RKO (cell line): ENCODE data around the gene PTCH2.
"Not testable (repeated sequence)": the region's sequence is repeated elsewhere in the genome, so short reads cannot be mapped to it uniquely, and the experiment has no call there.

Source experiments
- DNase-seq: peaks from one replicate; pipeline ENCODE4 v3.0.0-alpha.2; 2016; ENCODE audit warnings: low spot score

The PTCH2 gene

DNA sequence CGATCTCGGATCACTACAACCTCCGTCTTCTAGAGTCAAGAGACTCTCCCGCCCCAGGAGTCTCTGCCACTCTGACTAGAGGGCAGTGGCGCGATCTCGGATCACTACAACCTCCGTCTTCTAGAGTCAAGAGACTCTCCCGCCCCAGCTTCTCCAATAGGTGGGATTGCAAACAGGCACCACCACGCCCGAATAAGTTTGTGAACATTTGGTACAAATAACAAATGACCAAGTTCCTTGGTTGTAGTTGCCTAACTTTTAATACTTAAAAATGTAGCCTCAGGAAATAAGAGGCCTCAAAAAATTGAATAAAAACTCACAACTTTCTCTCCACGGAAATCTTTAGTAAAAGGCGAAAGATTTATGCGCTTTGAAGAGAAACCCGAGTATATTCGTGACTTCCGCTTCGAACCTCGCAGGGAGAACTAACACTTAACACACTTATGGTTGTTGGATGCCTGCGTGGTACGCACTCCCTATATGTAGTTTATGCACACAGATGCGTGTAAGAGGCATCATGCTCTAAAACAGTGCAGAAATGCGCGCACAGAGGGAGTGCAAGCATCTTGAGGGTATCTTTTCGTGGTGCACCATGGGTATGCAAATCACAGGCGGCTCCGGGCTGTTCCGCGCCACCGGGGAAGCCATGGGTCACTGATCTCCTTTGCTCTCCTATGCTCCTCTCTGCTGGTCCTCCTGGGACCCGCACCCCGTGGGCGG, 23.3 kb downstream of the PTCH2 start:
- DNase-seq: peak; percentile 96

DNA sequence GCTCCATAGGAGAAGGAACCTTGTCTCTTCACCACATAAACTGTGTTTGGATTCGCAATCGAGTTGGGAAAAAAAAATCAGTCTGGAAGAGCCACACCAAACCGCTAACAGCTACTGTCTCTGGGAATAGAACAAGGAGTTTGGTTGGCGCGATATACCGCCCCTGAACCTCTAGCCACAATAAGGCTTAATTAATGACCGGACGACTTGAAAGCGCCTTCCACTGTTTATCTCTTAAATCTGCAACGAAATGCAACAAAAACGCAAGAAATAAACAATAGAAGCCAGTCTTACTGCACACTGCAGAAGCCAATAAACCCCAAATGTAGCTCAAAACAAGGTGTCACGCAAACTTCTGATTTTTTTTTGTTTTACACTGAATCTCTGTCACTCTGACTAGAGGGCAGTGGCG, 23.9 kb downstream of the PTCH2 start:
- no peak for DNase-seq

DNA sequence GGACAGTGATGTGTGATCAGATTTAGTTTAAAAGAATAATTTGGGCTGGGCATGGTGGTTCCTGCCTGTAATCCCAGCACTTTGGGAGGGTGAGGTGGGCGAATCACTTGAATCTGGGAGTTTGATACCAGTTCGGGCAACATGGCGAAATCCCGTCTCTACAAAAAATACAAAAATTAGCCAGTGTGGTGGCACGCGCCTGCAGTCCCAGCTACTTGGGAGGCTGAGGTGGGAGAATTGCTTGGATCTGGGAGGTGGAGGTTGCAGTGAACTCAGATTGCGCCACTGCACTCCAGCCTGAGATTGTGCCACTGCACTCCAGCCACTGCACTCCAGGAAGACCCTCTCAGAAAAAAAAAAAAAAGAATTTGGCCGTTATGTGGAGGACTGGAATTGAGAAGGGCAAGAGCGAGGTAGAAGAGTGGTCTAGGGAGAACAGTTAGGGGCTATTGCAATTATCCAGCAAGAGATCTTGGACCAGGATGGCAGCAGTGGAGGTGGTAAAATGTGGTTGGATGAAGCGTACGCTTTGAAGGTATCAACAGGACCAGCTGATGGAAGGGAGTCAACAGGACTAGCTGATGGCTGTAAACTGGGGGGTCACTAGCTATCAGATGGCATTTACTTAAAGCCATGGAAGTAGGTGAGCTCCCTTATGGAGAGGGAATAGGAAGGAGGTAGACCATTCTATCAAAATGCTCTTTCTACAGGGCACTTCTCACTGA, 25.1 kb downstream of the PTCH2 start:
- DNase-seq: no peak

DNA sequence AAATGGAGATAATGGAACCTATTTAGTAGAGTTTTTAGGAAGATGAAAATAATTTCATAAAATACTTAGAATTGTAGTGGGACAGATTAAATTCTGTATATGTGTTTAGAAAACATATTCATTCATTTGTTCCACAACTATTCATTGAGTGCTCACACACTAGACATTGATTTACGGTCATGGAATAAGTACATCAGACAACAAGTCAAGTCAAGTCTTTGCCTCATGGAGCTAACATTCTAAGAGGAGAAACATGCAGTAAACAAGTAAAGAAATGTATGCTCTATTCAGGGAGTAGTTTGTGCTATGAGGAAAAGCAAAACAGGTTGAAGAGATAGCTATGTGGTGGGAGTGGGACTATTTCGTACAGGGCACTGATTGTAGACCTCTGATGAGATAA, 25.7 kb downstream of the PTCH2 start:
- DNase-seq: no peak

DNA sequence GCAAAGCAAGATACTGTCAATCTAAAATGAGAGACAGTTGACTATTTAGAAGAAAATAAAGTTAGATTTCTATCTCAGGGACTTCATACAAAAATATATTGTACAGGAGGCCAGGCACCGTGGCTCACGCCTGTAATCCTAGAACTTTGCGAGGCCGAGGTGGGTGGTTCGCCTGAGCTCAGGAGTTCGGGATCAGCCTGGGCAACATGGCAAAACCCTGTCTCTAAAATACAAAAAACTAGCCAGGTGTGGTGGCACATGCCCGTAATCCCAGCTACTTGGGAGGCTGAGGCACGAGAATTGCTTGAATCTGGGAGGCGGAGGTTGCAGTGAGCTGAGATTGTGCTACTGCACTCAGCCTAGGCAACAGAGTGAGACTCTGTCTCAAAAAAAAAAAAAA, 27.1 kb downstream of the PTCH2 start:
- not testable (repeated sequence) for DNase-seq

DNA sequence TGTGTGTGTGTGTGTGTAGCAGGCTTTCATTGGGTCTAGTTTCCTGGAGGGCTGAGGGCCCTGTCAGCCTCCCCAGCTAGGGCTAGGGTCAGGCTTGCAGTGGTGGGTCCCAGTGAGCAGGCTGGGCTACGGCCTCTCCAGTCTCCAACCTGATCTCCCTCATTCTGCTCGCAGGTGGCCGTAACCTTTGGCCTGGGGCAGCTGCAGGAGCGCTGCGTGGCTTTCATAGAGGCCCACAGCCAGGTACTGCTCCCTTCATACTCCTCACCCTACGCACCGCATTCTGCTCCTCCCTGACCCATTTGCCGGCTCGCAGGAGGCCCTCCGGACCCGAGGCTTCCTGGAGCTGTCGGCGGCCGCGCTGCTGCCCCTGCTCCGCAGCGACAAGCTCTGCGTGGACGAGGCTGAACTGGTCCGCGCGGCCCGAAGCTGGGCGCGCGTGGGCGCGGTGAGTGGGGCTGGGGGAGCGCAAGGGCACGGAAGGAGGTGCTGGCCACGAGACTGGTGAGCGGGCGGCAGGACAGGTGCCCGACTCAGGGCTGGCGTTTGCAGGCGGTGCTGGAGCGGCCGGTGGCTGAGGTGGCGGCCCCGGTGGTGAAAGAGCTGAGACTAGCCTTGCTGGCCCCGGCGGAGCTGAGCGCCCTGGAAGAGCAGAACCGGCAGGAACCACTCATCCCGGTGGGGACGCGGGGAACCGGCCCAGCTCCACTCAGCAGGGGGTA, 30.1 kb downstream of the PTCH2 start:
- no peak for DNase-seq

DNA sequence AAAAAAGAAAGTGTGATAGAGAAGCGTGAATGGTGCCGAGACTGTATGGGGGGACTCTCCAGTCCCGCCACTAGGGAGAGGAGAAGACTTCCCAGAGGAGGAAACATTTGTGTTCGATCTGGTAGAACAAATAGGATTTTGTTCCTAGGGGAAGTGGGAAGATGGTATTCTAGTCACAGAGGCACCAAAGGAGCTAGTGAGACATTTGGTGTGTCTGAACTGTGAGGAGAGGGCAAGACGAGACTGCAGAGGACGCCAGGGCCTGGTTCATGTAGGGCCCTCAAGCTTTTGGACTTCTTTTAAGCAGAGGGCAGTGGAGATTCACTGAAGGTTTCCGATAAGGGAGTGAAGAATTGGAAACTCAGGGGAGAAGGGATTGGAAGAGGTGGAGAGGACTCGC, 31.8 kb downstream of the PTCH2 start:
- DNase-seq: no peak

DNA sequence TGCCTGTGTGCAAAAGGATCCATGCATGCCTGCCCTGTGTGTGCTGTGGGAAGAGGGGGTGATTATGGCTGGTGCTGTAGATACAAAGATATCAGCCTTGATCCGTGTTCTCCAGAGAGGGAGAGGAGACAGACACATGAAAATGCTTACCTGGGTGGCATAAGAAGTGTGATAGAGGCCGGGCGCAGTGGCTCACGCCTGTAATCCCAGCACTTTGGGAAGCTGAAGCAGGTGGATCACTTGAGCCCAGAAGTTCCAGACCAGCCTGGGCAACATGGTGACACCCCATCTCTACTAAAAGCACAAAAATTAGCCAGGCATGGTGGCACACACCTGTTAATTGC, 32.3 kb downstream of the PTCH2 start:
- not testable (repeated sequence) for DNase-seq

DNA sequence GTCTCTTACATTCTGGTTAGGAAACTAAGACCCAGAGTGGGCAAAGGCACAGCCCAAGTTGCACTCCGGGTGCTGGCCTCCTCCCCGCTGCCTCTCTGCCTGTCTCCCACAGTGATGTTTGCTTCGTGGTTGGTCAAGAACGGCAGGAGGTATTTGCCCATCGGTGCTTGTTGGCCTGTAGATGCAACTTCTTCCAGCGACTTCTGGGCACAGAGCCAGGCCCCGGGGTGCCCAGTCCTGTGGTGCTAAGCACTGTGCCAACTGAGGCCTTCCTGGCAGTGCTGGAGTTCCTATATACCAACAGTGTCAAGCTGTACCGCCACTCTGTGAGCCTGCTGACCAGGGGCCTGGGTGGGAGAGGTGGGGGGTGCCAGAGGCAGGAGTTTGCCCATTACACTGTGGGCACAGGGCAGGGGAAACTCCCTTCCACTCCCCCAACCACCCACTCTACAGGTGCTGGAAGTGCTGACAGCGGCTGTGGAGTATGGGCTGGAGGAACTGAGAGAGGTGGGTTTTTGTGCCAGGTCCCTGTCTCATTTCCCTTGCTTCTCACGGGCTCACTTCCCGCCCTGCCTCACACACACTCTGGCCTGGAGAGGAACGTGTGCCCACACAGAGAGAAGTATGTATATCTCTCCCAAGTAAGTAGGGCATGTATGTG, 32.8 kb downstream of the PTCH2 start:
- DNase-seq: no peak

DNA sequence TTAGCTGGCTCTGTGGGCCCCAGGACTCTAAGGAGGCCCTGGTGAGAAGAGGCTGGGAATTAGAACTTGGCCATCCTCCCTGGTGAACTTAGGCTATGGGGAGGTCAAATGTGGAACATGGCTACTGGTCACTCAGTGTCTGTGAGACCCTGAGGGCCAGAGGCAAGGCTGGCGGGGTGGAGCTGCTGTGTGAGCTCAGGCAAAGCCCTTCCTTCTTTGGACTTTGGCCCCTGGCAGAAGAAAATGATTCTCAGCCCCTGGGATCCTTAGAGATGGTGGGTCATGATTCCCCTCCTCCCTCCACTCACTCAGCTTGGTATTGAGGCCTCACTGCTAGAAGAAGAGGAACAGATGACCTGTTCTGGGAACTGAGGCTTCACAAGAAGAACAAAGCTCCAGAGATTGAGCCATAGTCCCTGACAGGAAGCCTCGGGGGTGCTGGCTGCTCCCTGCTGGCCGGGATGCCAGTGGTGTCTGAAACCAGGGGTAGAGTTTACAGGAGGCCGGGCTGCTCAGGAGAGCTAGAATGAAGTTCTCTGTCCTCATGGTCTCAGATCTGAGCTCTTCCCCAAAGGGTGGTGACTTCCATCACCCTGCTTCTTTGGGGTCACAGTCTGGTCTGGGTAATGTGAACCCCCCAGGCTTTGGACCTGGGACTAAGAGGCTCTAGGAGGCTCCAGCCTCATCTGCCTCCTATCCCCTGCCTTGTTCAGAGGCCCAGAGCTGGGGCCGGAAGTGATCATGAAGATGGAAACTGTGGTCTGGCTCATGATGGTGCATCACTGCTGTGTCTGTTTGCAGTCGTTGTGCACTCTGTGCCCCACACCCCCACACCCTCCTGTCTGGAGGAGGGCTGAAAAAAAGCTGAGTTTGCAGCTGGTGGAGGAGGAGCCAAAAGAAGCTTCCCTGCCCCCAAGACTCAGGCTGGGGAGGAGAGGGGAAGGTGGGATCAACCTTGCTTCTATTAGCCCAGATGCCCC, 33.8 kb downstream of the PTCH2 start:
- no peak for DNase-seq

DNA sequence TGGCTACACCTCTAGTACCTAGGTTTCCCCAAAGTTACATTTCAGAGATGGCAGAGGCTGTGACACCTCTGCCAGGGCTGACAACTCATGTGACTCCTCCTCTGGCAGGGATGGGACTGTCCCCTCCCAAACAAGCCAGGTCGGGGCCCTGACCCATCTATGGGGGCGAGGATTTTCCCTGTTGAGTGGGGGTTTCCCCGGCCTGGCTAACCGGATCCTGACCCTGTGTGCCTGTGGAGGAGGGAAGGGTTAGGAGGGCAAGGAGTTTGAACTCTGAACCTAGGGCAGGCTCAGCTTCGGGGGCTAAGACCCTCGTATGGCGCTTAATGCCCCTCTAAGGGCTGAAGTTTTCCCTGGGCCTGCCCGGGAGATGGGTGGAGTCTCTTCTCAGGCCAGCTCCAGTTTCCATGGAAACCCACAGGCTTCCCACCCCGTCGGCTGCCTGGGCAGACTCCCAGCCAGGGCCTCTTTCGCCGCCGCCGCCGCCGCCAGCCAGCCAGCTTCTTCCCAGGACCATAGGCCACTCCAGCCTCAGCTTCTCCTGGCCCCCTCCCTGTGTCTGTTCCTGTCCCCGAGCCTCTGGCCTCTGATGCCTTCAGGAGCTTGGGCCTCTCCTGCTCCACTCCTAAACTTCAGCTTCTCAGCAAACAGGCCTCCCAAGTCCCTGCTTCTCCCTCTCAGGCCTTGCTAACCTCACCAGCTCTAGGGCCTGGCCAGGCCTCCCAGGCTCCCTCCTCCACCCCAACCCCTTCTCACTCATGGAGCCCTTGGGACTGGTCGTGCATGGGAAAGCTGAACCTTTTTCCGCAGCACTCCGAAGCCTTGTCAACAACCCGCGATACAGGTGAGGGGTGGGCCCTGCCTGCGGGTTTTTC, 34.8 kb downstream of the PTCH2 start, which contains the start of gene BTBD19:
TSS of gene BTBD19 (plus strand) at position 461 of the 875 bp plus-strand sequence. CDS start at position 759, 298 bp downstream.
- DNase-seq: no peak

DNA sequence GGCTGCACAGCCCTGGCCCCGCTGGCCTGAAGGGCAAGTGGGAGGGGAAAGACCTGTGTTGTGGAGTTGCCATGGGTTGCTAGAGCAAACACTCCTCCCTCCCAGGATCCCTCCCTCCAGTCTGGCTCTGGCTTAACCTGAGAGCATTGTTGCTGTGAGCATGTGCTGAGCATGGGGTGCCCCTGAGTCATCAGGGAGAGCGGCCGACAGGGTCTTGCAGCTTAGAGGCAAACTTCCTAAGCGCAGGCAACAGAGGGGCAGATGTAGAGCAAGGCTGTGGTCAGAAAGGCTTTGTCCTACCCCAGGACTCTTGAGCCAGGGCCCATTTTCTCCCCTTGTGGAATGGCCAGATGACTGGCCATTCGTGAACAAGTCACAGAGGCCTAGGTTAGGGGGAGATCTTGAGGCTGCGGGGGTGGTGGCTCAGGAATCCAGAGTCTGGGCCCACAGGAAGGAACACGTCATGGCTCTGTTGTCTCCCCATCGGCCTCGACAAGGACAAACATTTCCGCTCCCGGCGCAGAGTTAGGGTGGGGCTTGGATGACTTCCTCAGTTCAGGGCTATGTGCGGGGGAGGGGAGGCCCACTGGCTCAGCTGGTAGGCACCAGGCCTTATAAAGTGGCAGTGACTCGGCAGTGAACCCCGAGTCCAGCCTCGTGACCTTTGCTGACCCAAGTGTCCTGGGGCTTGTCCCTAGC, 35.5 kb downstream of the PTCH2 start:
- DNase-seq: peak; percentile 87

DNA sequence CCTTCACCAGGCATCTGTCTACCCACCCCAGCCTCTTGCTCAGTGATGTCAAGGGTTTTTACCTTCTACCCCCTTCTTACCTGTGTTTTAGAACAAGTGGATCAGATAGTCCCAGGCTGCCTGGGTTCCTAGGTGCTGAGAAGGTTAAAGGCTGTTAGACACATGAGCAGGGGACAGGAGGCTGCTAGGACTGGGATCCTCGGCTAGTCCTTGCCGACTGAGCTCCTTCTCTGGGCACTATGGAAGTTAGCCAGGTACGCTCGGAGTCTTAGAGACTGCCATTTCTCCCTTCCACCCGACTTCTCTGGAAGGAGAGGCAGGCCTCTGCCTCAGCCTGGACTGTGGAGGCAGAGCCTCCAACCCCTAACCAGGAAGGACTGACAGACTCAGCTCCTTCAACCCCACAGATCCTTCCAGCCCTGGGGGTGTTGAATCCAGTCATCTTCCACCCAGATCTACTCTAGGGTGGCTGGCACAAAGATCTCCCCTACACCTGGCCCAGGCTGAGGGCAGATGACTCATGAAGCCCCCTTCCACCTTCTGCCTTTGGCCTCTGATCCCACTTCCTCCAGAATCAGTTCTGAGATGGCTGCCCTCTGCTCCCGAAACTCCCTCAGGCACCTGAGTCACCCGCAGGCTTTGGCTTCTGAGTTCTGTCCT, 36.2 kb downstream of the PTCH2 start, which contains the start of gene DYNLT4:
TSS of gene DYNLT4 (minus strand) at position 648 of the 660 bp plus-strand sequence. CDS start 683 bp downstream, outside the sequence.
- DNase-seq: no peak

DNA sequence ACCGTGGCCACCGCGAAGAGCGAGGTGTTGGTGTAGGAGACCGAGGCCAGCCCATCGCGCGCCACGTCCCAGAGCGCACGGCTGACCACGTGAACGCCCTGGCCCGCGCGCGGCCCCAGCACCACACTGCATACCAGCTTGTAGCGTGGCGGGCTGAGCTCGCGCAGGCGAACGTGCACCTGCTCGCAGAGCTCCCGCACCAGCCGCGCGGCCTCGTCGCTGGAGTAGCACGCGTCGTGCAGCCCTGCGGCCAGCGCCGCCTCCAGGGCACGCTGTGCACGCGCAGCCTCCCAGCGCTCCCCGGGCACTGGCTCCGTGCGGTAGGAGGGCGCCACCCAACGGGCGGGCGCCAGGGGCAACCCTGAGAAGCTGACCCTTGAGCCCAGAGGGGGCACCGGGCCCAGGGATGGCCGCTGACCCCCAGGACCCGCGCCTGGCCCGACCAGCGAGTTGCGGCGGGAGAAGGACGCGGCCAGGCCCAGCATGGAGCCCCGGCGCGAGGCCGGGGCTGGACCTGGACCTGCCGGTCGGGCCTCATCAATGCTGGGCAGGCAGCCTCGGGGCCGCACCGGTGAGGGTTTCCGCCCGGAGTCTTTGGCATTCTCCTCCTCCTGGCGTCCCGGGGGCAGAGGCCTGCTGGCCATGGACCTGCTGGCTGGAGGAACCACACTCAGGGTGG, 36.9 kb downstream of the PTCH2 start:
- no peak for DNase-seq

DNA sequence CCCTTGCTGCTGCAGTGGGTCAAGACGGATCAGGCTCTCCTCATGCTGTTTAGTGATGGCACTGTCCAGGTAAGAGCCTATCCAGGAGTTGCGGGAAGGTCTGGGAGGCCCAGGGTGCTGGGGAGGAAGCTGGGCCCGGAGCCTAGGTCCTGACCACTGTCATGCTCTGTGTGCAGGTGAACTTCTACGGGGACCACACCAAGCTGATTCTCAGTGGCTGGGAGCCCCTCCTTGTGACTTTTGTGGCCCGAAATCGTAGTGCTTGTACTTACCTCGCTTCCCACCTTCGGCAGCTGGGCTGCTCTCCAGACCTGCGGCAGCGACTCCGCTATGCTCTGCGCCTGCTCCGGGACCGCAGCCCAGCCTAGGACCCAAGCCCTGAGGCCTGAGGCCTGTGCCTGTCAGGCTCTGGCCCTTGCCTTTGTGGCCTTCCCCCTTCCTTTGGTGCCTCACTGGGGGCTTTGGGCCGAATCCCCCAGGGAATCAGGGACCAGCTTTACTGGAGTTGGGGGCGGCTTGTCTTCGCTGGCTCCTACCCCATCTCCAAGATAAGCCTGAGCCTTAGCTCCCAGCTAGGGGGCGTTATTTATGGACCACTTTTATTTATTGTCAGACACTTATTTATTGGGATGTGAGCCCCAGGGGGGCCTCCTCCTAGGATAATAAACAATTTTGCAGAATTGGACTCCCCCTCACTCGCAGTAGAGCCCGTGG, 37.6 kb downstream of the PTCH2 start:
- DNase-seq: no peak

DNA sequence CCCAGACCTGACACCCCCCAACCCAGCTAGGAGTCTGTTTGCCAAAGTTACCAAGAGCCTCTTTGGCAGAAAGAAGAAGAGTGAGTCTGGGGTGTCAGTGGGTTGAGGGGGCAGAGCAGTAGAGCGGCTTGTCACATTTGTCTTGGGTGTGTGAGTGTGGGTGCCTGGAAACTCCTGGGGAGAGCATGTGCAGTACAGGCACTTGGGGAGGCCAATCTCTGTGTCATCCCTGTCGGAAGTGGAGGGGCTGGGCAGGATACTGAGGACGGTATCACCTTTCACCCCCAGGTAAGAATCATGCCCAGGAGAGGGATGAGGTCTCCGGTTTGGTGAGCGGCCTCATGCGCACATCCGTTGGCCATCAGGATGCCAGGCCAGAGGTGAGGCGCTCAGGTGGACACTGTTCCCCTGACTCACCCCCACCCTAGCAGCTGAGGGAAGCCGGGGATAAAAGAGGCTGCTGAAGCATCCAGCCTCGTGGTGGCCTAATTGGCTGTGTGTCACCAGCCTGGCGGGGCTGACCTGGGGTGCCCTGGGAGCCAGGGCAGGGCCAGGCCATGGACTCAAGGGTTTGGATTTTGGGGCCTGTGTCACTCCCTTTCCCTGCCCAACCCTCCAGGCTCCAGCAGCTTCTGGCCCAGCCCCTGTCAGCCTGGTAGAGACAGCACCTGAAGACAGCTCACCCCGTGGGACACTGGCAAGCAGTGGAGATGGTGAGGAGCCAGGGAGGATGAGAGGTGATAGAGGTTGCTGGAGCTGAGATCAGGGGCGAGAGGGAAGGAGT, 39.5 kb downstream of the PTCH2 start:
- DNase-seq: no peak

DNA sequence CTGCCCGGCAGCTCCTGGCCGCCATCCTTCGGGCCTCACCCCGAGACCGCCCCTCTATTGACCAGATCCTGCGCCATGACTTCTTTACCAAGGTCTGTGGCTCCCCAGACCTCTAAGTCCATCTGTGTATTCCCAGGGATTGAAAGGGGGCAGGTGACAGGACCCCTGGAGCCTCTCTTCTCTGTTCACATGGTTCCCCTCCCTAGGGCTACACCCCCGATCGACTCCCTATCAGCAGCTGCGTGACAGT, 40.1 kb downstream of the PTCH2 start:
- no peak for DNase-seq
